GM19468 (cell line): ENCODE data around the gene GRIP1.

Source experiments
- ATAC-seq: cut with Tn5 transposase; IDR thresholded peaks from one replicate; pipeline ENCODE4 v1.9.1; 2021; ENCODE audit warnings: mild to moderate bottlenecking, moderate library complexity, moderate number of reproducible peaks; ENCODE audit not compliant: unreplicated experiment; ENCODE audit errors: extremely low read depth

The GRIP1 gene

DNA sequence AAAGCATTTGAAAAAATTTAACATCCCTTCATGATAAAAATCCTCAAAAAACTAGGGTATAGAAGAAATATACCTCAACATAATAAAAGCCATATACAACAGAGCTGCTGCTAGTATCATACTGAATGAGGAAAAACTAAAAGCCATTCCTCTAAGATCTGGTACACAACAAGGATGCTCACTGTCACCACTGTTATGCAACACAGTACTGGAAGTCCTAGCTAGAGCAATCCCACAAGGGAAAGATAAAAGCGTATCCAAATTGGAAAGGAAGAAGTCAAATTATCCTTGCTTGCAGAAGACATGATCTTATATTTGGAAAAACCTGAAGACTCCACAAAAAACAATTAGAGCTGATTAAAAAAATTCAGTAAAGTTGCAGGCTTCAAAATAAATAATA is 261.7 kb downstream of the GRIP1 start:
- no peak for ATAC-seq

GRCh38 chr12:66409195-66409871 is 269.5 kb downstream of the GRIP1 start:
- ATAC-seq, result no peak

DNA sequence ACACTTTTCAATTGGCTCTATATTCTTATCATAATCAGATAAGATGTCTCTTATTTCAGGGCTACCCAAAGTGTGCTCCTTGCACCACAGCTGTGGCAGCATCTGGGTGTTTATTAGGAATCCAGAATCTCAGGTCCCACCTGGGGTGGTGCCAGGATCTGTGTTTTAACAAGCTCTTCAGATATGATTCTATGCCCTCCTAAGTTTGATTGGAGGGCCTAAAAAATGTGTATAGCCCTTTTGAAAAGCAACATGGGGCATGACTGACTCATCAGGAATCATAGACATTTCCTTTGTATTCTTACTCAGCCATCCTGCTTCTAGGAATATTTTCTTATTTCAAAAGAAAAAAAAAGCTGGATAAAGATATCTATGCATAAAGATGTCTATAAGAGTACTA is 273.5 kb downstream of the GRIP1 start:
- no peak for ATAC-seq

- ATAC-seq, result peak; percentile 65
These were observed 275.1 kb downstream of the GRIP1 start for GRCh38 chr12:66403746-66404145.

- ATAC-seq, result no peak
These were observed 279.0 kb downstream of the GRIP1 start for GRCh38 chr12:66399911-66400306.

DNA sequence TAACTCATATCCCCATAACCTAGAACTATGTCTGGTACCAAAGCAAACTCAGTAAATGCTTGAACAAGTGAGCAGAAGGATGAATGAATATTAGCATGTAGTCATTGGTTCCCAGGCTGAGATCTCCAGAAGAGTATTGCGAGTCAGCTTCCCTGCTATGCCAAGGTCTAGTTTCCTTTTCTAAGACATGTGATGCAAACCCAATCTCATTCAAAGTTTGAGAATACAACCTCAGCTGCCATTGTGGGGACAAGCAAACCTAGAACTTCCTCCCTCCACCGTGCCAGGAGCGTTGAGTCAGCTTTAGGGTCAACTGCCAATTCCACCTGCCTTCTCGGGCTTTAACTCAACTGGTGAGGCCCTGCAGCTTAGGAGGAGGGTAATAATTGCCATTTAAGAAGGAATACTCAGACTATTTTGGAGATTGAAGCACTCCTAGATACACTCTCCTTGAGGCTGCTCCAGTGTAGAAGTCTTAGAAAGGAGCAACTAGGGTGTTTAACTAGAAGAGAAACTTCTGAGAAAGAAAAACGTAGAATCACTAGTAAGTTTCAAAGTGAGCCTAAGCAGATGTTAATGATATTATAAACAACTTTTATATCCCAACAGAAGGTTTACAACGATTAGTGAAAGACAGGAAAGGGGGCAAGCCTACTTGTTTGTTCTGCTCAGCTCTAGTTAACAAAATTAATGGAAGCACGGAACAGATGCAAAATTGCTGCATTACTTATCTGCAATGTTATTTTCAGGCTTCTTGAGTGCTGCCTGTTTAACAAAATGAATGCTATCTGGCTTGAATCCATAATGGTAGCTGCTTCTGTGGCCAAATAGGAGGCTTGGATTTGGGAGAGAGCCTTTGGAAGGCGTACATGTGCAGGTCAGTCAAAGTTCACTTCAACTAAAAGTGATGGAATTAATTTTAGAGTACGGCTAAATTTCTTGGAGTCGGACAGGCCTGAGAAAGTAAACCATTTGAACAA is 279.7 kb downstream of the GRIP1 start:
- no peak for ATAC-seq

- ATAC-seq, result no peak
These were observed 281.1 kb downstream of the GRIP1 start for GRCh38 chr12:66397574-66398290.

- ATAC-seq, result no peak
These were observed 285.0 kb downstream of the GRIP1 start for GRCh38 chr12:66393890-66394289.

DNA sequence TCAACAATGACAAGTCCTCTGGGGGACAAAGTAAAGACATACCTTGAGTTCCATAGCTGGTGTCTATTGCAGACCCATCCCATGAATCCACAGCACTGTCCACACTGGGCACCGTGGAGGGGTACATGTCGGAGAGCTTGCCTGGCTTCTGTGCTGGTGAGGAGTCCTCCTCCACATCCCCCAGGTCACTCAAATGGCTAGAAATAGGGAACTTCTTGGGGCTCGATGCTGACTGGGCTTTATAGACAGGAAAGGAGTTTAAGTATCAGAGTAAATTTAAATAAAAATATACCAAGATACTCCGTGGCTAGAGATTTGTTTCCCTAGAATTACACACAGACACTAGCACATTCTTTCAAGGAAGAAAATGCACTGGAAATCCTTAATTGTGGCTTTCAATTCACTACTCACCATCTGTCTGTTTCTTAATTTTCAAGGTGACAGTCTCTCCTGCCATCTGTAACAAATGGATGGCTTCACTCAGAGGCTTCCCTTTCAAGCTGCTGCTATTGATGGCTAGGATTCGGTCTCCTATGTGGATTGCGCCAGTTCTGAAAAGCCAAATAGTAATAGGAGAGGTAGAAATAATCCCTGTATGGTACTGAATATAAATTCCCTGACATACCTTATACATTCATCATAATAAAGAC is 286.5 kb downstream of the GRIP1 start:
- ATAC-seq, result no peak

GRCh38 chr12:66388517-66388916 is 290.4 kb downstream of the GRIP1 start:
- ATAC-seq, result no peak

GRCh38 chr12:66387117-66387516 is 291.8 kb downstream of the GRIP1 start:
- no peak for ATAC-seq

DNA sequence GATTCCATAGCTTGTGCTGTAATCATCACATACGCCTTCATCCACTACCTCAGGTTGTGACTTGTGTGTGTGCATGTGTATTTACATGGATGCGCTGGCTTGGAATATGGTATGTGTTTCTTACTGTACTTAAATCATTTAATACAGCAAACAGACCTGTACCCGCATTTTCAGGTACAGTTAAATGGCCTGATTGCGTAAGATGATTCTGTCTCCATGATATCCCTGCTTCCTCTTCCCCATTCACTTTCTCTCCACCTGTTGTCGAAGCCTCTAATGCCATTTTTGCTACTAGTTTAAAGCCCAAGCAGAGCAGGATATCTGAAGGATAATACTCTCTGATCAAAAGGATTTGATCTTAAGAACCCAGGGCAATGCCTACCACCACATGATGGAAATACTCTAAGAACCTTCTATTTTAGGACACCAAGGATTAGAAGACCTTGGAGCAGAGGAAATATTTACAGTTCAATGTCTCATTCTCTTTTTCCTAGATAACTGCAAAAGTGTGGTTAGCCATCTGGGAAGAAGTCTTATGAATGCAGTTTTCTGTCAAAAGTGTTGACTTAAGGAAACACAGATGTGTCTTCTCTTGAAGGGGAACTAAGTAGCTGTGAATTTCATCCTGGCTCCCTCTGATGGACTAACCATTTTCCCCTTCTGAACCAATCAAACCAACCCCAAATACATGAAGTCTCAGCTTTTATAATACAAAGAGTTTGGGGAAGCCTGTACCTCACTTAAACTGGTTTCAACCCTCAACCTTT is 297.9 kb downstream of the GRIP1 start:
- ATAC-seq, result no peak

DNA sequence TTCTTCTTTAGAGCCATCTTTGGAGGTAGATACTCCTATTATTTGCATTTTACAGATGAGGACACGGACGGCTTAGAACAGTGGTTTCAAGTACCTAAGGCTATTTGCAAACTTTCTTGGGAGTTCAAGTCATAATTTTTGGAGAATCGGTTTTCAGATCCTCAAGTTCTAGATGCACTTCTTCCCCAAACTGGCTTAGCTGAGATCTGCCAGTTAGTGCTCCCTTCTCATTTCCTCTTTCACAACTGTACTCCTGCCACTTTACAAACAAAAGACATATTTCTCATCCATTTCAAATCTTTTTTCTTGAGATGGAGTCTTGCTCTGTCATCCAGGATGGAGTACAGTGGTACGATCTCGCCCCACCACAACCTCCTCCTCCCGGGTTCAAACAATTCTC is 299.3 kb downstream of the GRIP1 start:
- no peak for ATAC-seq

GRCh38 chr12:66375560-66375959 is 303.3 kb downstream of the GRIP1 start:
- ATAC-seq, result no peak

DNA sequence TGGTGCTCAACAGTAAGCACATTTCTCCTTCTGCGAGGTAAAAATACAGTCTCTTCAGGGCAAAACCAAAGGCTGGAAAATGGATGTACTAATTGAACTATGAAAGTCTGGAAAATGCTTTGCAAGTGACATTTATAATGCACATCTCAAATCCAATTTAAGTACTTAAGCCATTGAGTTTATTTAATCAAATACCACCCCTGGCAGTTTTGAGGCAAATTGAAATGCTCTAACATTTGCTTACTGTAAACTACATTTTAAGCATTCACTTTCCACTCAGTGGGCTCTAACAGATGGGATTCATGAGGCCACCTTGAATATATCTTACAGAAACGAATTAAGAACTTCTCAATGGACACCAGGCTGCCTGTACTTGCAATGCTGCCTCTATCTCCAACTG is 306.9 kb downstream of the GRIP1 start:
- ATAC-seq, result no peak

- no peak for ATAC-seq
These were observed 311.7 kb downstream of the GRIP1 start for GRCh38 chr12:66367015-66367667.

- ATAC-seq, result no peak
These were observed 313.0 kb downstream of the GRIP1 start for GRCh38 chr12:66365718-66366490.

DNA sequence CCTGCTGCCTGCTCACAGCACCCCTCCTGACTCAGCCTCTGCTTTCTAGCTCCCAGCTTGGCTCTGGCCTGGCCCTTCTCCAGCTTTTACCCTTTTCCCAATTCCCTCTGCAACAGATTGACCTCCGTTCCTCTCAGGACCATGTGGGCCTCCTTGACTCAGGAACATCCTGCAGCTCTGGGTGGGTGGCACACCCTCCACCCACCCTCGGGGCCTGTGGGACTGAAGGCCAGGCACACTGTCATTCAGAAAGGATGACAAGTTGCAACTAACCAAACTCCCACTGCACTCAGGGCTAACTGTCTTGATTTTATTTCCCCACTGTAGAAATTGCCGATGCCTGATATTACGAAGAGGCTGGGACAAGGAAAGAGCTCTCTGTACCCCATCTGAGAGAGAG is 317.2 kb downstream of the GRIP1 start:
- no peak for ATAC-seq
